GM12873 (cell line): ENCODE measurements around the gene OLFM2.

ENCODE experiments used
- TF ChIP-seq, protein P1 (sequence below): IDR thresholded peaks from 2 replicates; pipeline ENCODE4 v1.5.1; 2012; ENCODE audit warnings: low read depth, mild to moderate bottlenecking, moderate library complexity, low read length, control low read depth; ENCODE audit not compliant: insufficient read depth; ENCODE audit errors: missing control alignments

The OLFM2 gene

GRCh38 chr19:9834307-9834725 is 102.0 kb downstream of the OLFM2 start:
- TF ChIP-seq, protein P1, sequence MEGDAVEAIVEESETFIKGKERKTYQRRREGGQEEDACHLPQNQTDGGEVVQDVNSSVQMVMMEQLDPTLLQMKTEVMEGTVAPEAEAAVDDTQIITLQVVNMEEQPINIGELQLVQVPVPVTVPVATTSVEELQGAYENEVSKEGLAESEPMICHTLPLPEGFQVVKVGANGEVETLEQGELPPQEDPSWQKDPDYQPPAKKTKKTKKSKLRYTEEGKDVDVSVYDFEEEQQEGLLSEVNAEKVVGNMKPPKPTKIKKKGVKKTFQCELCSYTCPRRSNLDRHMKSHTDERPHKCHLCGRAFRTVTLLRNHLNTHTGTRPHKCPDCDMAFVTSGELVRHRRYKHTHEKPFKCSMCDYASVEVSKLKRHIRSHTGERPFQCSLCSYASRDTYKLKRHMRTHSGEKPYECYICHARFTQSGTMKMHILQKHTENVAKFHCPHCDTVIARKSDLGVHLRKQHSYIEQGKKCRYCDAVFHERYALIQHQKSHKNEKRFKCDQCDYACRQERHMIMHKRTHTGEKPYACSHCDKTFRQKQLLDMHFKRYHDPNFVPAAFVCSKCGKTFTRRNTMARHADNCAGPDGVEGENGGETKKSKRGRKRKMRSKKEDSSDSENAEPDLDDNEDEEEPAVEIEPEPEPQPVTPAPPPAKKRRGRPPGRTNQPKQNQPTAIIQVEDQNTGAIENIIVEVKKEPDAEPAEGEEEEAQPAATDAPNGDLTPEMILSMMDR = no peak

DNA sequence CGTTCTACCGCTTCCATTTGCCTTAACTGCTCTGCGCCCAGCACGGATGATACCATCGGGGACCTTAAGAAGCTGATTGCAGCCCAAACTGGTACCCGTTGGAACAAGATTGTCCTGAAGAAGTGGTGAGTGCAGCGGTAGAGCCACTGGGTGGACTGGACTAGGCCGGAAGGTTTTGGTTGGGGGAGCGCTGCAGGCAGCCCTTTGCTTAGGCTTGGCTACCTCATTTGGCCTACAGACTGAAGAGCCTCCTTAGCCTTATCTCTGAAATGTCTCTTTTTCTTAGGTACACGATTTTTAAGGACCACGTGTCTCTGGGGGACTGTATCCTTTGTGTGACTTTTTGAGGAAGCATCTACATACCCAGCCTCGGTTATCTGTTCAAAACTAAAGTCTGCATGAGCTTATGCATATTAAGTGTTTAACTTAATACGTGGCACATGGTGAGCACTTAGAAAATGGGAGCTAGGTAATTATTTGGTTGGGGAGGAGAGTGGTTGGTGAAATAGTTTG is 107.7 kb downstream of the OLFM2 start:
- TF ChIP-seq, protein P1 = no peak

- TF ChIP-seq, protein P1 = no peak
These were observed 108.8 kb downstream of the OLFM2 start, which contains the start of gene UBL5 for GRCh38 chr19:9827289-9828238. Gene UBL5 (plus strand): TSS chr19:9827918. CDS start chr19:9828338, 420 bp downstream.

GRCh38 chr19:9823816-9824215 is 112.5 kb downstream of the OLFM2 start:
- TF ChIP-seq, protein P1 = no peak

DNA sequence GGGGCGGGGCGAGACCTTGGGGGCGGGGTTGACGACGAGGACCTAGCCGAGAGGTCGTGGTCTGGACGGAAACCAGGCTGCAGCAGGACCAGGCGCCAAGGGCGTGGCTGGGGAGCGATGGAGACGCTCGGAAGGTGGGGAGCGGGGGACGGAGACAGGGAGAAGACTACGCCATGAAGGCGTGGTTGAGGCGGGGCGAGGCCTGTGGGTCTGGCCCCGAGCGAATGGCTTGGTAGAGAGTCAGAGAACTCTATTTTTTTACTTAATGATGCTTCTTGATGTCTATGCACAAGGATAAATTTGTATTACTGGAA is 116.8 kb downstream of the OLFM2 start:
- TF ChIP-seq, protein P1 = no peak

- TF ChIP-seq, protein P1 = no peak
These were observed 117.3 kb downstream of the OLFM2 start, which contains the start of gene FBXL12 for GRCh38 chr19:9818734-9819595. Gene FBXL12 (minus strand): TSS chr19:9819079. CDS start chr19:9818813, 266 bp downstream.

- TF ChIP-seq, protein P1 = no peak
These were observed 118.1 kb downstream of the OLFM2 start for GRCh38 chr19:9818175-9818733.
